GM12875 (cell line): ENCODE measurements around the gene DENND1C.

Experiments
- H3K4me3 ChIP-seq: one replicate; pipeline ENCODE4 v1.5.1; 2011; ENCODE audit warnings: low read depth, low read length, control low read depth
- TF ChIP-seq, protein P1 (sequence below): IDR thresholded peaks from 2 replicates; pipeline ENCODE4 v1.5.1; 2011; ENCODE audit warnings: low read depth, mild to moderate bottlenecking, control low read depth, inconsistent platforms, low read length, moderate library complexity, borderline replicate concordance; ENCODE audit not compliant: insufficient read depth

DENND1C gene

DNA sequence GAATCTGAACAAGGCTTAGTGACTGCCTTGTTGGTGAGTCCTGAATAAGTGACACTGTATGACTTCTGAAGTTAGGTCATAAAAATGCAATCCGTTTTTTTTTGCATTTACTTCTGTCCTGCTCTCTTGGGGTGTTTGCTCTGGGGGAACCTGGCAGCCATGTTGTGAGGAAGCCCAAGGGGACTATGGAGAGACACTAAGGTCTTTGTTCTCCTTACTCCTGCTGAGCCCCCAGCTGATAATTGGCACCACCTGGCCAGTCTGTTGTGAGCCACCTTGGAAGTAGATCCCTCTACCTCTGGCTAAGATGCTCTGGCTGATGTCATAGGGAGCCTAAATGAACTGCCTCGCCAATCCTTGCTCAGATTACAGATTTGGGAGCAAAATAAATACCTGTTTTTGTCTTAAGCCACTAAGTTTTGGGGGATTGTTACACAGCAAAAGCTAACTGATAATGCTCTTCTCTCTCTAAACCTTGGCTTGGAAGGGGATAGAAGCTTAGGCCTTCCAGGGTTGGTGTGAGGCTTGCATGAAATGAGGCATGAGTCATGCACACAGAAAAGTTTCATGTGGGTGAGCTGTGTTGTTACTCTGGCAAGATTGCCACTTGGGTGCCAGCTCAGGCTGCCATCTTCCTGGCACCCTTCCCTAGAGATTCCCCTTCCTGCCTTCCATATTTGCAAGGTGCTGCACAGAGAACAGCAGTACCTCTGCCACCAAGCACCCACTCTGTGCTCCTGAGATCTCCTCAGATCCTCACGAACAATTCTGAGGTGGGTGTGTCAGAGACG, 10.4 kb upstream of the DENND1C start:
- no peak overlapping the region for H3K4me3 ChIP-seq
- TF ChIP-seq, protein P1, sequence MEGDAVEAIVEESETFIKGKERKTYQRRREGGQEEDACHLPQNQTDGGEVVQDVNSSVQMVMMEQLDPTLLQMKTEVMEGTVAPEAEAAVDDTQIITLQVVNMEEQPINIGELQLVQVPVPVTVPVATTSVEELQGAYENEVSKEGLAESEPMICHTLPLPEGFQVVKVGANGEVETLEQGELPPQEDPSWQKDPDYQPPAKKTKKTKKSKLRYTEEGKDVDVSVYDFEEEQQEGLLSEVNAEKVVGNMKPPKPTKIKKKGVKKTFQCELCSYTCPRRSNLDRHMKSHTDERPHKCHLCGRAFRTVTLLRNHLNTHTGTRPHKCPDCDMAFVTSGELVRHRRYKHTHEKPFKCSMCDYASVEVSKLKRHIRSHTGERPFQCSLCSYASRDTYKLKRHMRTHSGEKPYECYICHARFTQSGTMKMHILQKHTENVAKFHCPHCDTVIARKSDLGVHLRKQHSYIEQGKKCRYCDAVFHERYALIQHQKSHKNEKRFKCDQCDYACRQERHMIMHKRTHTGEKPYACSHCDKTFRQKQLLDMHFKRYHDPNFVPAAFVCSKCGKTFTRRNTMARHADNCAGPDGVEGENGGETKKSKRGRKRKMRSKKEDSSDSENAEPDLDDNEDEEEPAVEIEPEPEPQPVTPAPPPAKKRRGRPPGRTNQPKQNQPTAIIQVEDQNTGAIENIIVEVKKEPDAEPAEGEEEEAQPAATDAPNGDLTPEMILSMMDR, result no peak

DNA sequence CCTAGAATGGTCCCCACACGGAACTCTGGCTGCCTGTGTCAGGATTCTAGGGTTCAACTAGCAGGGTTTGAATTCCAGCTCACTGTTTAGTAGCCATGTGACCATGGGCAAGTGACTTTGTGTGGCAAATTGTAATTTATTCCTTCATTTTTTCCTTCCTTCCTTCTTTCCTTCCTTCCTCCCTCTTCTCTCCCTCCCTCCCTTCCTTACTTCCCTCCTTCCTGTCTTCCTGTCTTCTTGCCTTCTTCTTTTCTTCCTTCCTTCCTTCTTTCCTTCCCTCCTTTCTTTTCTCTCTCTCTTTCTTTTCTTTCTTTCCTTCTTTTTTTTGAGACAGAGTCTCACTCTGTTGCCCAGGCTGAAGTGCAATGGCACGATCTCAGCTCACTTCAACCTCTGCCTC, 8.5 kb upstream of the DENND1C start:
- peak overlapping the region; percentile 64 for H3K4me3 ChIP-seq
- TF ChIP-seq, protein P1, result no peak

DNA sequence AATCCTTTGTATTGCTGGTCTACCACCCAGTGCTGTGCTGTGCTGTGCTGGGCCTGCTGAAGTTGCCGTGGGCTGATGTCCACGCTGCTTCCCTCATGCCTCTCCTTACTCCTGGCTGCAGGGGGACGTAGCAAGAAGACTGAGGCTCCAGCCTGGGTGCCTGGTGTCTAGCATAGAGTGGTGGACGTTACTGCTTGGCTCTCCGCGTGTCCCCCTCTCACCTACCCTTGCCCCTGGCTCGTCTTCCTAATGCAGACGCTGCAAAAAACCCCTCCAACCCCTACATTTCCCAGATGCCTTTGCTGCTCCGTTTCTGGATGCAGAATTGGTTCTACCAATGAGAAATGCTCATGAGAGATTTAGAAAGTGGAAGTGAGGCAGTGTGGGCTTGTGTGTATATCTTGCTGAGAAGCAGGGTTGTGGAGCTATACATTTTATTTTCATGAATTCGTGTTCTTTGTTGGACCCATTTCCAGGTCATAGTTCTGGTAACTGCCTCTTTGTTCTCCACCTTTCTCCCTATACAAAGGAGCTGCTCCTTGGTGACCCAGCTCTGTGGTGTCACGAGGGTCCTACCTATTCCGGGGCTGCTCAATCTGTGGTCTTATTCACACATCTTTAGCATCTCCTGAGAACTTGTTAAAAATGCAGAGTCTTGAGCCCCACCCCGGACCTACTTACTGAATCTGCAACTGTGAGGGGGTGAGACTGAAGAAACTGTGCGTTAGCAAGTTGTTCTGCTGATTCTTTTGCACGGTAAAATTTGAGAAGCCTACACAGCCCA, 7.9 kb upstream of the DENND1C start:
- TF ChIP-seq, protein P1, result no peak
- H3K4me3 ChIP-seq, result peak overlapping the region; percentile 64

DNA sequence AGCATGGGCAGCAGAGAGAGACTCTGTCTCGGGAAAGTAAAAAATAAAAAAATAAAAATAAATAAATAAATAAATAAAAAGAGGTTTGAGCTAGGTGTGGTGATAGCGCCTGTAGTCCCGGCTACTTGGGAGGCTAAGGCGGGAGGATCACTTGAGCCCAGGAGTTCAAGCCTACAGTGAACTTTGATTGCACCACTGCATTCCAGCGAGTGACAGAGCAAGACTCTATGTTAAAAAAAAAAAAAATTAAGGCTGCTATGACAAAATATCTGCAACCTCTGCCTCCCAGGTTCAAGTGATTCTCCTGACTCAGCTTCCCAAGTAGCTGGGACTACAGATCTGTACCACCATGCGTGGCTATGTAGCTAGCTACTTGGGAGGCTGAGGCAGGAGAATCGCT, 3.2 kb upstream of the DENND1C start:
- TF ChIP-seq, protein P1, result no peak
- H3K4me3 ChIP-seq, result no peak overlapping the region

DNA sequence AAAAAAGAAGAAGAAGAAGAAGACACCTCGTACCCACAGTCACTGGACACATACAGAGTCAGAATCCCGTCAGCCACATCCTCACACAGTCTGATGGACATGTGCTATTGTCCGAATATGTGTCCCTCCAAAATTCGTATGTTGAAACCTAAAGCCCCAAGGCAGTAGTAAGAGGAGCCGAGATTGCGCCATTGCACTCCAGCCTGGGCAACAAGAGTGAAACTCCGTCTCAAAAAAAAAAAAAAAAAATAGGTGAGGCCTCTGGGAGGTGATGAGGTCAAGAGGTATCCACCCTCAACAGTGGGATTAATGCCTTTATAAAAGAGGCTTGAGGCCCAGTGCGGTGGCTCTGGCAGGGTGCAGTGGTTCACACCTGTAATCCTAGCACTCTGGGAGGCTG, 2.6 kb upstream of the DENND1C start:
- TF ChIP-seq, protein P1, result no peak
- H3K4me3 ChIP-seq, result no peak overlapping the region

DNA sequence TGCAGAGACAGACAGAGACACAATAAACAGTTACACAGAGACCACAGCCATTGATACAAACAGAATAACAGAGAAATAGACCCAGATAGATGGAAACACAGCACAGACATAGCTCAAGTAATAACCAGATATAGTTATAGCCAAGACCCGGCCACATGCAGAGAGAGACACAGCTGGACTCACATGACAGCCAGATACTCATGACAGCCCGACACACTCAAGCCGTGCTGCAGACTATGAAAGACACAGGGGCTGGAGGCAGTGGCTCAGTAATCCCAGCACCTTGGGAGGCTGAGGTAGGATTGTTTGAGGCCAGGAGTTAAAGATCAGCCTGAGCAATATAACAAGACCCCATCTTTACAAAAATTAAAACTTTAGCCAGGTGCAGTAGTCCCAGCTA, 1.6 kb upstream of the DENND1C start:
- TF ChIP-seq, protein P1, result no peak

DNA sequence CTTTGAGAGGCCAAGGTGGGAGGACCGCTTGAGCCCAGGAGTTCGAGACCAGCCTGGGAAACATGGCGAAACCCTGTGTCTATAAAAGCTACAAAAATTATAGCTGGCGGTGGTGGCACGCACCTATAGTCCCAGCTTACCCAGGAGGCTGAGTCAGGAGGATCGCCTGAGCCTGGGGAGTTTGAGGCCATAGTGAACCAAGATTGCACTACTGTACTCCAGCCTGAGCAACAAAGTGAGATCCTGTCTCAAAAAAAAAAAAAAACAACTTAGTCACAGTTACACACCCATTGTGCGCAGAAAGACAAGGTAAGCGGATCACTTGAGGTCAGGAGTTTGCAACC, 728 bp upstream of the DENND1C start:
- H3K4me3 ChIP-seq, result no peak overlapping the region
- TF ChIP-seq, protein P1, result no peak

More for the DNA sequence above, 1.6 kb upstream of the DENND1C start:
- H3K4me3 ChIP-seq, result no peak overlapping the region
